Activated T-helper 1 cell treated with anti-CD3 and anti-CD28 coated beads, Interleukin-2, amount 50 U/mL, for 16 hours (primary cell): ENCODE measurements around the gene UBE2E2.

ENCODE experiments used
- DNase-seq, 2 donors: peaks; one replicate each; pipeline ENCODE4 v3.0.0-alpha.2; 2020; ENCODE audit warnings: low read depth in 1 of 2, low spot score in 1 of 2

Gene UBE2E2

DNA sequence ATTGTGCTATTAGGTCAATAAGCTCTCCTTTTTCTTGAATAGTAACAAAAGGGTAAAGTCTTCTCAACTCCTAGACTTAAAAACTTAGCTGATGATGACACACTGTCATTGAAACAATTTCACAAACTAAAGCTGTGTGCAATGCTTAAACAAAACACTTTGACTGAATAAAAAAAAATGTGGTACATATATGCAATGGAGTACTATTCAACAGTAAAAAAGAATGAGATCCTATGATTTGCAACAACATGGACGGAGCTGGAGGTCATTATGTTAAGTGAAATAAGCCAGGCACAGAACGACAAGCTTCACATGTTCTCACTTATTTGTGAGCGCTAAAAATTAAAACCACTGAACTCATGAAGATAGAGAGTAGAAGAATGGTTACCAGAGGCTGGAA is 370.7 kb downstream of the UBE2E2 start:
- DNase-seq: no peak

DNA sequence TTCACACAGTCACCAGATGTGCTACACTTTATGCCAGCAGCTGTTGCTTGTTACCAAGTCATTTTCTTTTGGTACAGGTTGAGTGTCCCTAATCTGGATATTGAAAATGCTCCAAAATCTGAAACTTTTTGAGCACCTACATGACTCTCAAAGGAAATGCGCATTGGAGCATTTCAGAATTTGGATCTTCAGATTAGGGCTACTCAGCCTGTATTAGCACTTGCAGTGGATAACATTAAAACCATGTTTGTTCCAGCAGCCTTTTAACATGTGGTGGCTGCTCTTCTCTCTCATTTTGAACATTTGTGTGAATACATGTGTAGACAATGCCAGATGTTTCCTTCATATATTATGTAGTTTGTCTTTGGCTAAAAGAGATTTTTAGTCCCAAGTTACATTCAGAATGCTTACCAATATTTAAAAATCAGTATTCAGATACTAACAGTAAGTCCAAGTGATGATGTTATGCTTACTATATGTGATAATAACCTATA is 371.7 kb downstream of the UBE2E2 start:
- DNase-seq: no peak

DNA sequence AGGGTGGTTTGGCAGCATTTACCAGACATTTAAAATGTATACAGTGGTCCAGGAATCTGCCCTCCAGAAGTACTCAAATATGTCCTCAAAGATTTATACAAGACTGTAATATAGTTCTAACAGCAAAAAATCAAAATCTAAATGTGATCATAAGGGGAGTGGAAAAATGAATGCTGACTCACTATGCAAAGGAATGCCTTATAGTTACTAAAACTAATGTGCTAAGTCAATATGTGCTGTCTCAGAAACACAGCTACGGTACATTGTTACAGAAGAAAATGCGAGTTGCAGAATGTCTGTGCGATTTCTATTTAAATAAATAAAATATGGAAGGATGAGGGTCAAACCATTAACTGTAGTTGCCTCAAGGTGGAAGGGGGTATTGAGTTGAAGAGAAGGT is 372.6 kb downstream of the UBE2E2 start:
- no peak for DNase-seq

DNA sequence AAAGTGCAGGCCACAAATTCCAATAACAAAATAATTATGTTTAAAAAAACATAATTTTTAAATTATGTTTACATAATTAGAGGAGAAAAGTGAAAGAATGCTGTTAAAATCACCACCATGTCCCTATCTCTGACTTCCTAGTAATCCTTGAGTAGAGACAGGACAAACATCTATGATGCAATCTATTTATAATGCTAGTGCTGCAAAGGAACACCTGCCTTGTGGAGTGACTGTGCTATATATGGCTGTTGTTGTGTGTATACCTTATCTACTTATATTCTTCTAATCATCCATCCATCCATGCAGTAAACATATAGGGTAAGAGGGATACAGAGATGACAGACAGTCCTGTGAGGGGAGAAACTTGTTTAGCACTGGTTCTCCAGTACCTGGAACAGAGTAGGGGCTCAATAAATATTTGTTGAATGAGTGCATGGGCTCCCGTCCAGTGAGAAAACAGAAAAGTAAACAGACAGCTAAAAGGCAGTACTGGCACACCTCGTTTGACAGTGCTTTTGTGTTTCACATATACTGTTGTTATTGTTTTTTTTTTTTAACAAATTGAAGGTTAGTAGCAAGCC is 373.3 kb downstream of the UBE2E2 start:
- DNase-seq: no peak

DNA sequence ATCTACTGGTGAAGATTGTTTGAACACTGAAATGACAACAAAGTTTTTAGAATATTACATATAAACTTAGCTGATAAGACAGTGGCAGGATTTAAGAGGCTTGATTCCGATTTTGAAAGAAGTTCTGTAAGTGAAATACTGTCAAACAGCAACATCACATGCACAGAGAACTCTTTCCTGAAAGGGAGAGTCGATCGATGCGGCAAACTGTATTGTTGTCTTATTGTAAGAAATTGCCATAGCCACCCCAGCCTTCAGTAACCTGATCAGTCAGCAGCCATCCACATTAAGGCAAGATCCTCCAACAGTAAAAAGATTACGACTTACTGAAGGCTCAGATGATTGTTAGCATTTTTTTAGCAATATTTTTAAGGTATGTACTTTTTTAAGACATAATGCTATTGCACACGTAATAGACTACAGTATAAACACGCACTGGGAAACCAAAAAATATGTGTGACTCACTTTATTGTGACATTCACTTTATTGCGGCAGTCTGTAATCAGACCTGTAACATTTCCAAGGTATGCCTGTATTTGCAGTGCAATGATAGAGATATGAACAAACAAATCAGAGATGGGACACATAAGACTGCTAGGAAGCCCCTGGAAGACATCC is 377.1 kb downstream of the UBE2E2 start:
- DNase-seq: no peak

DNA sequence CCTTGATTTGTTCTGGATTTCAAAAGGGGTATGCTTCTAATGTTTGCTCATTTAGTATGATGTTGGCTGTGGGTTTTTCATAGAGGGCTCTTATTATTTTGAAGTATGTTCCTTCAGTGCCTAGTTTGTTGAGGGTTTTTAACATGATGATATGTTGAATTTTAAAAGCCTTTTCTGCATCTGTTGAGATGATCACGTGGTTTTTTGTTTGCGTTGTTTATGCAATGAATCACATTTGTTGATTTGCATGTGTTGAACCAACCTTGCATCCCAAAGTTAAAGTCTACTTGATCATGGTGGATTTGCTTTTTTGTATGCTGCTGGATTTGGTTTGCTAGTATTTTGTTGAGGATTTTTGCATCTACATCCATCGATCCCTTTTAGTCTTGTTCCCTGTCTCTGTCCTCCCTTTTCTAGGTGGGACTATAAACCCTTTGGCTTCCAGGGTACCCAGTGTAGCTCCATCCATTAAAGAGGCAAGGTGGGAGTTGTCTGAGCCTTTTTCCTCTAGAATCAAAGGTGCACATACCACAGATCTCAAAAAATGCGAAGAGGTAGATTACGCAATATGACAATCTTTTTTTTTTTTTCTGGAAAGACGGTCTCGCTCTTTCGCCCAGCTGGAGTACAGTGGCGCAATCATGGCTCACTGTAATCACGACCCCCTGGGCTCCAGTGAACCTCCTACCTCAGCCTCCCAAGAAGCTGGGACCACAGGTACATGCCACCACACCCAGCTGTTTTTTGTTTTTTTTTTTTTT is 381.0 kb downstream of the UBE2E2 start:
- DNase-seq: no peak

DNA sequence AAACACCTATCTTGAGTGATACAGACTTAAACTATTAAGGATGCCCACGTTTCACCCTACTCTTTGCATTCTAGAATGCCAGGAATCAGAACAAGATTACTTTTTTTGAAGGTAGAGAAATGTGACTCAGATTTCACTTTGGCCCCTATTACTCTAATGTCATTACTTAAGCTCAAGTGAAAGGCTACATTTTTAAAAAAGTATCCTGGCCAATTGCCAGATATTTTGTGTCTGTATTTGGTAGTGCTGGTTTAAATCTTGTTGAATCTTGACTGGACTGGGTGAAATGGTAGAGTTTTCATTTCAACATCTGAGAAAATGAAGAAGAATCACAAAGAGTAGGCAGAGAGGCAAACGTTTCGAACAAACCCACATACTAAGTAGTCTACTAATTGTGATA is 384.4 kb downstream of the UBE2E2 start:
- DNase-seq: no peak

DNA sequence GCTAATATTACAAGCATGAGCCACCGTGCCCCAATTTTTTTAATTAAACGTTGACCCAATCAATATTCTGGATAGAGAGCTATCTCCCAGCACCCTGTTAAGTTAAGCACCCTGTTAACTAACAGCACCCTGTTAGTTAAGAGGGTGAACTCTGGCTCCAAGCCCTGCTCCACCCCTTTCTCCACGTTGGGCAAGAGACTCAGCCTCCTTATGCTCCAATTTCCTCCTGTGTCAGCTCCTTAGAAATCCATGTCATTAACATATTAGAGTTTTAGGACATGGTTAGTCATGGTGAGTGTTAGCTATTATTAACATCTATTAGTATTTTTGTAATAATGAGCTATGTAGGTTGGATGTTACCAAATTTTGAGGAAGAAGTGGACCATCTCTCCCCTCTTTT is 385.4 kb downstream of the UBE2E2 start:
- no peak for DNase-seq

DNA sequence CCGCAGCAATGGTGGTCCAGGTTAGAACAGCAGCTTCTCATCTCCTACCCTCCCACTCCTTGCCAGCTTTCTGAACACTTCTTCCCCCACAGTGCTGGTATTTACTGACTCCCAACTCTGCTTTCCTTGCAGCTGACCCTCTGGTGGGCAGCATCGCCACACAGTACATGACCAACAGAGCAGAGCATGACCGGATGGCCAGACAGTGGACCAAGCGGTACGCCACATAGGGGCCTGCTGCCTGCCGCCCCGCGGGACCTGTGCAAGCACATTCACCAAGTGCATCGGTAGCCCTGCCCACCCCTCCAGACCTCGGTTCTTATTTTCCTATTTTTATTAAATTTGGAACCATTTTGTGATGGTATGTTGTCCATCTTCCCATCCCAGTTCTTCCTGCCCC is 386.5 kb downstream of the UBE2E2 start:
- DNase-seq: no peak

DNA sequence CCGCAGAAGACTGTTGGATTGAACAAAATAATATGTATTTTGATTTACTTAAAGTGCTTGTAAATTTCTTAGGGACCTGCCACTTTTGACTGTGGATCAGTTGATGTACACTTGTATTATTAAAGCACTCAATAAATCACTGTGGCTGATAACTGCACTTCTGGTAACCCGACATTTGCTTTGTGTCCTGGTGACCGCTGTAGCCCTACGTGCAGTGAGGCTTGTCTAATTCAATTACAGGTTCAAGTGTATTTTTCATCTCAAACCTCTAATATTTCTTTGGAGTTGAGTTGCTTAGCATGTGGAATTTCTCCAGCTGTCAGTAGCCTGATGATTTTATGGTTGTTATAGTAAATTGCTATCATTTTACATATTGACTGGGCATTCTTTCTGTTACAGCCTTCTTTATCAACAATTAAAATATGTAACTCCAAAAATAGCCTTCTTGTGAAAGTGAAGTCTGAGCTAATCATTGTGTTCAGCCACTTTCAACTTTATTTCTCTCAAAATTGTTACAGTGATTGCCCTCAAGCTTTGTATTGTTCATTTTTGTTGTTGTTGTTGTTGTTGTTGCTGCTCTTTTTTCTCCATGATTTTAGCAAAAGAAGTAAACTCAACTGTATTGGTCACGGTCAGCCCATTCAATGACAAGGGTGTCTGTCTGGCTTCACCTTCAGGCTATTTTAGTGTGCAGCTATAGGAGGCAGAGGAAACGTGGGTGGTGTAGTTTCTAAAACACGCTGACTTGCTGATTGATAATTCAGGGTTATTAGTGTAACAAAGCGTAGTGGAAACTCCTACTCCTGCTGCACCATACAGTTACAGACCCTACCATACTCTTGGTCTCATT is 387.5 kb downstream of the UBE2E2 start:
- no peak for DNase-seq

DNA sequence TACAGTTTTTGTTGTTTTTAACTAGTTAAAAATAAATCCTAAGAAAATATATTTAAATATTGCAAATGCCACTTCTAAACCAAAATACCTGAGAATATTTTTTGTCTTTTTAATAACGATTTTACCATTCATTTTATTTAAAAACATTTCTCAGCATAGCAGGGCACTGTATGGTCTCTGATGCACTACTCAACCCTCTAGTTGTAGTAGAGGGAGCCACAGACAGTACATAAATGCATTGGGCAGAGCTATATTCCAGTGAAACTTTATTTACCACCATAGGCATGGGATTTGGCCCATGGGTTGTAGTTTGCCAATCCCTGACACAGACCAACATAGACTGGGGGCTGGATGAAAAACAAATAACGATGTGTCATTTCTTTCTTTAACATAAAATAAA is 388.2 kb downstream of the UBE2E2 start:
- no peak for DNase-seq

DNA sequence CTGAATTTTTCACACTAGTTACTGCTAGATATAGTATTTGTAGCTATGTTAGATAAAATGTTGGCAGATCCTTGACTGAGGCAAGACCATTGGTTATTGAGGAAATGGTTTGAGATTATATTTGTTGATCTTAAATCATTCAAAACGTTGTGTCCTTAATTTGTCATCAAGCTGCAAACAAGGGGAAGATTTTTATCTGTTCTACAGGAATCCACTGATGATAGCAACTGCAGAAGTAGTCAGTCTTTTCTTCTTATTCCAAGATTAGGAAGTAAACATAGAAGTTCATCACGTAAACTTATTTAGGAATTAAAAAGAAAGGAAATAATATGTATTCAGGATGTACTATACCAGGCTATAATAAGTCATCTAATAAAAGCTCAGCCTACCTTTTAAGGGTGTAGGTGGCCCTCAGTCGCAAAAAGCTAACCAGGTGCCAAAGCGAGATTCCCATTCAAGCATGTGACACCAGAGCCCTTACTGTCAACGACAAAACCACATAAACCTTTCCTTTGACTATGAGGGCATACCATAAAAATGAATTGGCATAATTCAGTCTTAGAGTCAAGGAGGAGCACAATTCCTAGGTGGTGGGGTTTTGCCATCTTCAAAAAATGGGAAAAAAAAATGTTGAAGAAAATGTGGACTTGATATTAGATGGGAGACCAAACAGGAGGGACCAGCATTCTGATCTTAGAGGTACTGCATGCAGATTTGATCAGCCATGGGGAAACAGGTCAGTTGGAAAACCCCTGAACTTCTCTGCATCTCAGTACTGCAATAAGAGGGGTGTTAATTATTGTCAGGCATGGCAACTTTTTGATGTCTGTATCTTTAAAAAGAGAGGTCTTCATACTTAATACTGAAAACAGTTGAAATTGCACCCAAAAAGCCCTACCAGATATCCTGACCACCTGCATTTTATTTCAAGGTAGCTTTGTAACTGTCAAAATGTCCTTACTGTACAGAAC is 390.1 kb downstream of the UBE2E2 start:
- DNase-seq: no peak

DNA sequence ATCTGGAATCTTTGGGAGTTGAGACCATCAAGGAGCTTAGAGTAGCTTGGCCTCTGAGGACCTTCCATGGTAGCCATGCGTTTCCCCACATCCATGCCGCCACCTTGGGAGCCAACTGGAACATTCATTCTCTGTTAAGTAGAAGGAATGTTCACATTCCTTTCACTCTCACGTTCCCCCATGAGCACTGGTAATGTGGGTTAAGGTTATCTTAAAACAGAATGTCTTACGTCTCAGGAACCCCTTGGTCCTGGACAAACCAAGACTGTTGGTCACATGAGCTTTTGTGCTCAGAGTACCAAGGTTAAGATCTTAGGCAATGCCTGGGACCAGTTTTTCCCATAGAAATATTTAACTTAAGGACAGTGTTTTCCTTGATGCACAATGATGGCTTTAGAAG is 390.9 kb downstream of the UBE2E2 start:
- DNase-seq: no peak

DNA sequence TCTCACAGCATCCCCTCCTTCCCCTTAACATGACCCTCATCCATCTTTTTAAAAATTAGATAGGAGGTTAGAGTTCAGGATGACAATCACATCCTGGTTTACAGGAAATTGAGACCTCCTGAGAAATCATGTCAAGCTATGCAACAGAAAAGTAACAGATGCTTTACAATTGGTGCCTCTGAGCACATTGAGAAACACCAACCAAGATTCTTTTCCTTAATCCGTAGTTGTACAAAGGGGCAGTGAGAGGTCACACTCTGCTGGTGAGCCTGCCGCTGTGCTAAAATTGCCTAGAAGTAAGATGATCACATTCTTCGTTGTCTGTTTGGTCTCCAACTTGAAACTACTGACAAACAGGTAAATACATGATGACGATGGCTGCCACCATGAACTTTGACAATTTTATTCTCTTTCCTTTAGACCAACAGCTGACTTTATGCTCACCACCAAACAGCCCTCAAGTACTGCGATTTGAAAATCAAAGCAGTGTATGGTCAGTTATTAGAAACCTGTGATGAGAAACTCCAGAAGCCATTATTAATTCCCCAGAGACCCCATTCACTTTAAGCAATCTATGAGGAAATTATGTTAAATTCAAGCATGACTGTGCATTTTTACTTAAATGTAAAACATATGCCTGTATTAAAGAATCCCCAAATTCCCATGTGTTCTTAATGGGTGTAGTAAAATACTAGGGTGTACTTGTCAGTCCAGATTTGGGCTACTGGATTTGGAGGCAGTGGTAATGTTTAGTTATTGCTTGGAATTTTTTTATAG is 392.0 kb downstream of the UBE2E2 start:
- no peak for DNase-seq

DNA sequence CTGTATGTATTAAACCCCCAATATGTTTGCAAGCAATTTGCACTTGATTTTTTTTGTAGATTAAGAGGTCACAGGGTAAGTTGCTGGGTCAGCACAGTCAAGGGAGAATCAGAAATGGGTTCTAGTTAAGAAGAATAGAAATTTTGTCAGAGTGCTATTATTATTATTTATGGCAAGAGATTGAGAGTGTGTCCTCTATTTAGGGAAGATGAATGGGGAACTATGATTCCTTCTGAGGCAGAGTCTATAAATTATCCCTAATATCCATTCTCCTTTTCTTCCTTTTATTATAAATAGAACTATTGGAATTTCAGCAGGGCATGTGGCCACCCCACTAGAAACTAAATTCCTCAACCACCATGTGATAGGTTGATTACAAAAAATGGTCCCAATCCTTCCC is 392.7 kb downstream of the UBE2E2 start:
- DNase-seq: no peak

DNA sequence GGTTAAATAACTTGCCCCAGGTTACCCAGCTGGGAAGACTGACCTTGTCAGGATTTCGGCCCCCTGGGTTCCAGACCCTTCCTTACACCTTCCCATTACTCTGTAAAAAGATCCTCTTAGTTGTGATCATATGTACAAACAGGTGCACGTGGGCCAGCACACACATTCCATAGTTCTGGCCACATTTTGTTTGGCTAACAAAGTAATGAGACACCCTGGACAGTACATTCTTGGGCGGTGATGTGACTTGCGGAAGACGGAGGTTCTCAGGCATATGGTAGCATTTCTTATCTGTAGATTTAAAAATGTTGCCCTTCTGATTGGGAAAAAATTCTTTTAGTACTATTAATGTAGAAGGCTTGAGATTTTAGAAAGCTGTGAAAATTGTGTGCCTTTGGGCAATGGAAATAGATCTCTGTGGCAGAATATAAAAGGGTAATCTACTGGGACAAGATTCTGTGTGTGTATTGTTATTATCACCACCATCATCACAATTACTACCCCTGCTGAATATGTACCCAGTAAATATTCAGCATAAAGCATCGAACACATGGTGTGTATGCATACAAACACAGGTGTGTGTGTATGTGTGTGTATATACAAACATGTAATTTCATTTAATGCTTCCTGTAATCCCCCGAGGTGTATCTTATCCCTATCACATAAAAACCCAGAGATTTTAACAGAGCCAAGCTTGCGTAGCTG is 397.2 kb downstream of the UBE2E2 start:
- DNase-seq: no peak

DNA sequence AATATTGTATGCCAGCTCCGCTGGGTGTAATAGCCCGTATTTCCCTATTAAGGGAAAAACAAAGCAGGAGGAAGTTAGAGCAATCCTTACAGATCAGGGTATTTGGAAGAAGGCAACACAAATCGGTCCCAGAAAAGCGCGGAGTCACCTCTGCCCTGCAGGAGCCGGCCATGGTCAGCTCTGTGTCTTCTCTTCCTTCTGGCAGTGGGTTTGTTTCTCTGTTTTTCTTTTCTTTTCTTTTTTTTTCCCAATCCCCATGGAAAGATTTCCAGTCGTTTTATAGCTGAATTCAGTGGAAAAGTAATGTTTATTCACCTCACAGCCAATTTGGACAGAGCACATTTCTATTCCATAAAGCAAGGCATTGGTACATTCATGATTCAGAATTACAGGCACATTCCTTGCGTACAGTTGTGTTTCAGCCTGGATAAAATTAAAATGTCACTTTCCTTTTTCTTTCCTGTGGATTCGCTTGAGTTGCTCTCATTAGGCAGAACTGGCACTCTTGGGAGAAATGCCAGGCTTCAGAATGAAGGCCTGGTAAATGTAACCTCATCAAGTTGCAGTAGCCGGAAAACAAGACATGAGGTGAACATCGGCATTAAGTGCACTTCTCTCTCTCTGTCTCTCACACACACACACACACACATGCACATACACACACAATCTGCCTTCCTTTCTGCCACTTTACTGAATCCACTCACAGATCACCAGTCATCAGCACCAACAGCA is 398.1 kb downstream of the UBE2E2 start:
- no peak for DNase-seq

DNA sequence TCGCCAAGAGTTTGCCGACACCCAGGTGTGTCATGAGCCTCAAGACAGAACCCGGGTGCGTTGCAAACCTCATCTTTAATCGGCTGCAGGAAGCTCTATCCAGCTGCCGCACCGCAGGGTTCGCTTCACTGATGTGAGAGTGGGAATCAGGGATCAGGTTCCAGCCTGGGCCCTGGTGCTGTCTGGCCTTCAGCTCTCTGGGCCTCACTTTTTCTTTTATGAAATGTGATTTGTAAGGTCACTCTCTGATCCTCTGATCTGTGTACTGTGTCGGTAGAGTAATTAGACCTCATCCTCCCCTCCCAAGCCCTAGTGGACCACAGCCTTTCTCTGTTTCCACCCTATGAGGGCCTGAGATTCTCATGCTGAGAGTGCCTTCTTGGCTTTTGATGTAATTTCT is 399.8 kb downstream of the UBE2E2 start:
- DNase-seq: no peak
